T-cell (primary cell): ENCODE results near the gene FBXO42. TPM values are rescaled to one million over a fixed set of nuclear protein-coding genes. Genes with fewer than 3 reads are reported as not detected.

Experiments used
- ATAC-seq, 4 experiments: fragments of 200-7000 bp in 3 of 4; fragments of 150-1000 bp in 1 of 4; cut with Tn5 transposase; replicated peaks in 1 of 4; 1 replicate in 3 of 4; 2 replicates in 1 of 4; pipeline ENCODE4 v1.10.0; 2021; ENCODE audit warnings: moderate library complexity in 3 of 4, mild to moderate bottlenecking in 2 of 4, moderate number of reproducible peaks in 1 of 4
- CTCF ChIA-PET, 2 donors: fragments of 300-600 bp; sonication (Branson Sonifier 250); formaldehyde crosslinking; loops; one replicate each; lab custom pipeline; 2022; ENCODE audit warnings: antibody characterized with exemption in 2 of 2; lab: Charles Lee
- POLR2A ChIA-PET, 2 donors: fragments of 300-600 bp; sonication (Branson Sonifier 250); formaldehyde crosslinking; loops; one replicate each; lab custom pipeline; 2022; ENCODE audit warnings: antibody characterized with exemption in 2 of 2; lab: Charles Lee
- DNase-seq, 35 experiments: peaks; one replicate each; pipeline versions ENCODE4 v3.0.0 to v3.0.0-alpha.2; 2013 to 2023
- H3K27ac ChIP-seq: one replicate; pipeline ENCODE4 v1.5.1; 2013; ENCODE audit warnings: low read length
- H3K27me3 ChIP-seq, 2 experiments: replicated peaks in 1 of 2; 1 replicate in 1 of 2; 2 replicates in 1 of 2; pipeline versions ENCODE4 v1.6.1 to v1.7.0; 2013; ENCODE audit warnings: low read length in 1 of 2, mixed read lengths in 1 of 2; ENCODE audit not compliant: control insufficient read depth in 2 of 2, insufficient read depth in 2 of 2; ENCODE audit errors: extremely low read depth in 1 of 2
- H3K36me3 ChIP-seq, 2 donors: 1 replicate in 1 of 2; 2 replicates in 1 of 2; pipeline versions ENCODE4 v1.6.1 to v1.7.0; 2013; ENCODE audit warnings: low read length in 1 of 2; ENCODE audit not compliant: control insufficient read depth in 2 of 2, insufficient read depth in 1 of 2; ENCODE audit errors: extremely low read depth in 1 of 2
- H3K4me1 ChIP-seq, 2 experiments: 1 replicate in 1 of 2; 2 replicates in 1 of 2; pipeline versions ENCODE4 v1.6.1 to v1.7.0; 2013; ENCODE audit warnings: low read length in 2 of 2, mixed read lengths in 1 of 2; ENCODE audit not compliant: insufficient read depth in 2 of 2, control insufficient read depth in 1 of 2; ENCODE audit errors: extremely low read depth in 1 of 2
- H3K4me3 ChIP-seq, 2 donors: 1 replicate in 1 of 2; 2 replicates in 1 of 2; pipeline versions ENCODE4 v1.5.1 to v1.7.0; 2013; ENCODE audit warnings: mild to moderate bottlenecking in 2 of 2, low read length in 1 of 2, moderate library complexity in 1 of 2; ENCODE audit not compliant: control insufficient read depth in 1 of 2; ENCODE audit errors: extremely low read depth in 1 of 2
- H3K9me3 ChIP-seq: 2 replicates; pipeline ENCODE4 v1.7.0; 2013
- H3K27ac Mint-ChIP-seq, 2 donors: one replicate each; pipeline ENCODE4 v1.8.0; 2020 to 2021; ENCODE audit warnings: mild to moderate bottlenecking in 2 of 2, mixed read lengths in 2 of 2
- H3K27me3 Mint-ChIP-seq, 2 donors: one replicate each; pipeline ENCODE4 v1.8.0; 2021 to 2022; ENCODE audit warnings: mixed read lengths in 2 of 2
- H3K36me3 Mint-ChIP-seq: one replicate; pipeline ENCODE4 v1.8.0; 2021; ENCODE audit warnings: mixed read lengths
- H3K4me1 Mint-ChIP-seq, 3 donors: one replicate each; pipeline ENCODE4 v1.8.0; 2020 to 2022; ENCODE audit warnings: mixed read lengths in 3 of 3, mild to moderate bottlenecking in 1 of 3
- H3K4me3 Mint-ChIP-seq, 3 donors: one replicate each; pipeline ENCODE4 v1.8.0; 2020 to 2022; ENCODE audit warnings: mild to moderate bottlenecking in 3 of 3, mixed read lengths in 3 of 3, moderate library complexity in 3 of 3
- H3K9me3 Mint-ChIP-seq, 3 donors: one replicate each; pipeline ENCODE4 v1.8.0; 2020 to 2022; ENCODE audit warnings: mixed read lengths in 3 of 3
- WGBS: methylation state at CpG from one replicate; pipeline ENCODE4 v1.1.5; 2013; ENCODE audit warnings: missing lambda C conversion rate; ENCODE audit not compliant: insufficient coverage; 5-methylcytosine and 5-hydroxymethylcytosine counted together
- total RNA-seq, 35 experiments: library from RNA in 6 of 35; stranded (reverse) in 6 of 35; fragments of 120-200 nt in 1 of 35; gene quantifications; one replicate each; pipeline versions ENCODE4 v1.2.1 to v1.2.4 and lab custom pipeline; 2013 to 2026

Gene FBXO42
- total RNA-seq, 5 donors from 2014 or later (not counting 1 experiment from before 2014, with no cell fraction given), result 20.6 to 23.4 (median 22.5) TPM

GRCh38 chr1:16393570-16394521 is 41.6 kb upstream of the FBXO42 start:
- Mint-ChIP-seq H3K27me3 (no peaks in the 10 kb centered on the region), H3K9me3 (no peaks in the 10 kb centered on the region), H3K27ac (peak overlapping the region in 1 of 2 donors; percentile 3), H3K36me3 (peaks cover 29% of the 10 kb centered on the region), H3K4me1 (peaks cover 40 to 45% (median 40%) of the 10 kb centered on the region in 3 donors), H3K4me3 (no peak overlapping the region)
- Histone ChIP-seq H3K4me1 (peaks cover 0 to 40% of the 10 kb centered on the region in 2 experiments), H3K9me3 (no peaks in the 10 kb centered on the region), H3K36me3 (peaks cover 15 to 61% of the 10 kb centered on the region in 2 donors), H3K4me3 (no peak overlapping the region), H3K27ac (no peak overlapping the region), H3K27me3 (no peaks in the 10 kb centered on the region)
- ATAC-seq (no peak), DNase-seq (no peak)
- ChIA-PET CTCF (no interaction called here), POLR2A (no interaction called here)
- WGBS, result 95% methylated on average over 3 of the region's 10 CpGs

- Histone ChIP-seq H3K4me1 (peaks cover 0 to 43% of the 10 kb centered on the region in 2 experiments), H3K4me3 (no peak overlapping the region), H3K36me3 (peaks cover 12 to 57% of the 10 kb centered on the region in 2 donors), H3K27ac (no peak overlapping the region), H3K27me3 (no peaks in the 10 kb centered on the region), H3K9me3 (no peaks in the 10 kb centered on the region)
- ChIA-PET CTCF (no interaction called here), POLR2A (no interaction called here)
- H3K9me3 Mint-ChIP-seq, result no peaks in the 10 kb centered on the region
- peak overlapping the region; percentile 75 to 87 for H3K27ac Mint-ChIP-seq
- H3K4me1 Mint-ChIP-seq, result peaks cover 40 to 52% (median 45%) of the 10 kb centered on the region in 3 donors
- H3K4me3 Mint-ChIP-seq, result no peak overlapping the region
- WGBS, result 94% methylated on average over 19 of the region's 21 CpGs
- no peak for ATAC-seq
- no peaks in the 10 kb centered on the region for H3K27me3 Mint-ChIP-seq
- H3K36me3 Mint-ChIP-seq, result peaks cover 29% of the 10 kb centered on the region
- no peak for DNase-seq
These were observed 40.7 kb upstream of the FBXO42 start for GRCh38 chr1:16392740-16393569.

DNA sequence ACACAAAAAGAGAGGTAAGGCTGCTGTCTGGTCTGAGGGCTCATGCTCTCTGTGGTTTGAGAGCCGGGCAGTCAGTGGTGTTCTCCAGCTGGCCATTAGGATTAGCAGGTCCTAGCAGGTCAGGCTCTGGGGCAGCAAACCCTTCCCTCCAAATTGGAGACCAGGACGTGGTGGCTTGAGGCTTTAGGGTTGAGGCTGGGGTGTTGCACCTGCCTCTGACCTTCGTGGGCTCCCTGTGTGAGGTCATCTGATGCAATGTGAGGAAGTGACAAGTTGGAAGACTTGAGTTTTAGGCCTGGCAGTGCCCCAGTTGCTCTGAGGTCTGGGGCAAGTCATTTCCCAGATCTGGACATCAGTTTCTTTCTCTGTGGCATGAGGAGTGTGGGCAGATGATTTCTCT is 39.1 kb upstream of the FBXO42 start:
- Mint-ChIP-seq H3K27me3 (no peaks in the 10 kb centered on the region), H3K36me3 (peaks cover 27% of the 10 kb centered on the region), H3K27ac (peak overlapping the region; percentile 25 to 87), H3K9me3 (no peaks in the 10 kb centered on the region), H3K4me3 (no peak overlapping the region), H3K4me1 (peaks cover 53 to 62% (median 58%) of the 10 kb centered on the region in 3 donors)
- ChIA-PET CTCF (no interaction called here), POLR2A (interaction anchor here in 1 of 2 donors (0.5 kb wide), 1 partner anchor 387 kb away, joined by 5 read pairs; no protein-coding TSS in a partner anchor)
- no peak overlapping the region for H3K27ac ChIP-seq
- no peak overlapping the region for H3K4me3 ChIP-seq
- peaks cover 12 to 42% of the 10 kb centered on the region in 2 donors for H3K36me3 ChIP-seq
- no peaks in the 10 kb centered on the region for H3K9me3 ChIP-seq
- DNase-seq, result peak in 1 of 35 experiments; percentile 10
- H3K27me3 ChIP-seq, result no peaks in the 10 kb centered on the region
- WGBS, result 33% methylated on average over 2 of the region's 3 CpGs
- peaks cover 6 to 57% of the 10 kb centered on the region in 2 experiments for H3K4me1 ChIP-seq
- ATAC-seq, result no peak

- ChIA-PET CTCF (interaction anchor here in 1 of 2 donors (0.6 to 0.7 kb wide), 2 partner anchors 26 to 60 kb away, joined by 7 to 12 read pairs; no protein-coding TSS in a partner anchor), POLR2A (interaction anchor here in 1 of 2 donors (1.0 kb wide), 1 partner anchor 13 kb away, joined by 3 read pairs; no protein-coding TSS in a partner anchor)
- H3K27ac Mint-ChIP-seq, result peak overlapping the region; percentile 81 to 90
- H3K36me3 ChIP-seq, result peaks cover 0 to 6% of the 10 kb centered on the region in 2 donors
- H3K4me3 Mint-ChIP-seq, result peak overlapping the region; percentile 73 to 82 (median 74)
- peaks cover 28 to 74% of the 10 kb centered on the region in 2 experiments for H3K4me1 ChIP-seq
- ATAC-seq (peak in 2 of 4 experiments; percentile 33 to 44), DNase-seq (peak in 1 of 35 experiments; percentile 37)
- no peaks in the 10 kb centered on the region for H3K9me3 ChIP-seq
- peak overlapping the region in 1 of 2 donors; percentile 21 for H3K4me3 ChIP-seq
- H3K27me3 Mint-ChIP-seq, result no peaks in the 10 kb centered on the region
- H3K36me3 Mint-ChIP-seq, result peaks cover 12% of the 10 kb centered on the region
- H3K27ac ChIP-seq, result peak overlapping the region; percentile 22
- H3K4me1 Mint-ChIP-seq, result peaks cover 74 to 86% (median 85%) of the 10 kb centered on the region in 3 donors
- H3K27me3 ChIP-seq, result no peaks in the 10 kb centered on the region
- WGBS, result 16% methylated on average over 3 of the region's 14 CpGs
- H3K9me3 Mint-ChIP-seq, result no peaks in the 10 kb centered on the region
These were observed 35.2 kb upstream of the FBXO42 start for GRCh38 chr1:16387201-16388188.

- peak overlapping the region; percentile 58 to 90 for H3K27ac Mint-ChIP-seq
- Histone ChIP-seq H3K4me1 (peaks cover 28 to 73% of the 10 kb centered on the region in 2 experiments), H3K27ac (peak overlapping the region; percentile 22), H3K36me3 (peaks cover 0 to 3% of the 10 kb centered on the region in 2 donors), H3K9me3 (no peaks in the 10 kb centered on the region), H3K27me3 (no peaks in the 10 kb centered on the region), H3K4me3 (peak overlapping the region in 1 of 2 donors; percentile 21)
- H3K4me1 Mint-ChIP-seq, result peaks cover 73 to 82% (median 80%) of the 10 kb centered on the region in 3 donors
- H3K4me3 Mint-ChIP-seq, result peak overlapping the region; percentile 63 to 74 (median 73)
- H3K9me3 Mint-ChIP-seq, result no peaks in the 10 kb centered on the region
- no peaks in the 10 kb centered on the region for H3K27me3 Mint-ChIP-seq
- peak in 3 of 4 experiments; percentile 43 to 78 (median 43) for ATAC-seq
- ChIA-PET POLR2A (interaction anchor here (0.6 to 1.0 kb wide), 2 partner anchors 12 kb away, joined by 3 read pairs; no protein-coding TSS in a partner anchor), CTCF (interaction anchor here in 1 of 2 donors (0.5 to 0.6 kb wide), 2 partner anchors 21 to 31 kb away, joined by 3 to 7 read pairs; no protein-coding TSS in a partner anchor)
- DNase-seq, result peak in 1 of 35 experiments; percentile 32
- H3K36me3 Mint-ChIP-seq, result peaks cover 10% of the 10 kb centered on the region
- WGBS, result 76% methylated on average over 4 of the region's 5 CpGs
These were observed 34.3 kb upstream of the FBXO42 start for GRCh38 chr1:16386454-16387113.
